SK-N-SH (cell line): Measurements from ENCODE around the gene NSUN5. TPM values are rescaled to one million over a fixed set of nuclear protein-coding genes. Genes with fewer than 3 reads are reported as not detected.

Source experiments
- CTCF ChIA-PET: fragments of 300-600, 350-600 bp; formaldehyde crosslinking; extraction: SDS; loops from one replicate; lab custom pipeline; 2021; lab: Yijun Ruan, JAX
- POLR2A ChIA-PET: fragments of 350-600 bp; sonication (Branson Sonifier 250); formaldehyde crosslinking; extraction: SDS; loops from one replicate; lab custom pipeline; 2020; ENCODE audit warnings: antibody characterized with exemption, inconsistent platforms; lab: Yijun Ruan, JAX
- DNase-seq: peaks from one replicate; pipeline ENCODE4 v3.0.0; 2012
- H2AFZ ChIP-seq: fragments of 200-600 bp; sonication (generic); 2 replicates; pipeline ENCODE4 v1.8.1; 2016; ENCODE audit warnings: antibody characterized with exemption, mild to moderate bottlenecking, low read depth
- H3F3A ChIP-seq: fragments of 200-600 bp; sonication (generic); replicated peaks from 2 replicates; pipeline ENCODE3; 2016; ENCODE audit warnings: antibody characterized with exemption, mild to moderate bottlenecking; ENCODE audit not compliant: insufficient read depth
- H3K27ac ChIP-seq, 2 experiments: fragments of 200-500 bp in 1 of 2; fragments of 200-600 bp in 1 of 2; sonication (Bioruptor generic) in 1 of 2; sonication (generic), shearing (Covaris generic) in 1 of 2; 2 replicates each; pipeline versions ENCODE4 v1.5.1 to v1.6.1; 2014 to 2016; ENCODE audit warnings: low read depth in 2 of 2, inconsistent platforms in 1 of 2, low read length in 1 of 2, mild to moderate bottlenecking in 1 of 2, mixed read lengths in 1 of 2
- H3K27me3 ChIP-seq: fragments of 200-600 bp; sonication (generic), shearing (Covaris generic); 2 replicates; pipeline ENCODE4 v1.6.1; 2016; ENCODE audit warnings: mixed run types; ENCODE audit not compliant: insufficient read depth
- H3K36me3 ChIP-seq, 2 experiments: fragments of 200-500 bp in 1 of 2; fragments of 200-600 bp in 1 of 2; sonication (Bioruptor generic) in 1 of 2; sonication (generic) in 1 of 2; replicated peaks in 1 of 2; 2 replicates each; pipeline versions ENCODE3 to v1.5.1; 2014 to 2016; ENCODE audit warnings: low read length in 1 of 2, mild to moderate bottlenecking in 1 of 2; ENCODE audit not compliant: insufficient read depth in 2 of 2, control insufficient read depth in 1 of 2
- H3K4me1 ChIP-seq, 2 experiments: fragments of 200-500 bp in 1 of 2; fragments of 200-600 bp in 1 of 2; sonication (Bioruptor generic) in 1 of 2; sonication (generic), shearing (Covaris generic) in 1 of 2; 2 replicates each; pipeline versions ENCODE4 v1.5.1 to v1.6.1; 2014 to 2016; ENCODE audit warnings: low read depth in 1 of 2, low read length in 1 of 2, mixed run types in 1 of 2; ENCODE audit not compliant: insufficient read depth in 2 of 2, control insufficient read depth in 1 of 2
- H3K4me2 ChIP-seq: fragments of 200-600 bp; sonication (generic), shearing (Covaris generic); 2 replicates; pipeline ENCODE4 v1.6.1; 2017; ENCODE audit warnings: mixed run types
- H3K4me3 ChIP-seq, 2 experiments: fragments of 200-500 bp in 1 of 2; fragments of 200-600 bp in 1 of 2; sonication (Bioruptor generic) in 1 of 2; sonication (generic), shearing (Covaris generic) in 1 of 2; 2 replicates each; pipeline versions ENCODE4 v1.5.1 to v1.8.1; 2014 to 2016; ENCODE audit warnings: low read depth in 2 of 2, inconsistent platforms in 1 of 2, low read length in 1 of 2, mild to moderate bottlenecking in 1 of 2, mixed read lengths in 1 of 2, moderate library complexity in 1 of 2
- H3K79me2 ChIP-seq: fragments of 200-600 bp; sonication (generic); 2 replicates; pipeline ENCODE4 v1.8.1; 2017; ENCODE audit warnings: mild to moderate bottlenecking; ENCODE audit not compliant: insufficient read depth
- H3K9ac ChIP-seq: fragments of 200-600 bp; sonication (generic); 2 replicates; pipeline ENCODE4 v1.6.1; 2017; ENCODE audit warnings: mixed run types
- H3K9me2 ChIP-seq: fragments of 200-600 bp; sonication (generic); 2 replicates; pipeline ENCODE4 v1.6.1; 2017; ENCODE audit warnings: mixed run types
- H3K9me3 ChIP-seq: fragments of 200-600 bp; sonication (generic); 2 replicates; pipeline ENCODE4 v1.6.1; 2017; ENCODE audit warnings: mixed run types, mild to moderate bottlenecking, moderate library complexity
- H4K20me1 ChIP-seq: fragments of 200-600 bp; sonication (generic); 2 replicates; pipeline ENCODE4 v1.6.1; 2017; ENCODE audit warnings: mild to moderate bottlenecking, mixed run types; ENCODE audit not compliant: insufficient read depth
- CHD2 ChIP-seq: fragments of 150-350 bp; IDR thresholded peaks from 2 replicates; pipeline ENCODE4 v1.6.1; 2018; ENCODE audit warnings: low read length; ENCODE audit not compliant: partially characterized antibody
- JUND ChIP-seq: IDR thresholded peaks from 2 replicates; pipeline ENCODE4 v1.4.0; 2012
- MEF2A ChIP-seq: IDR thresholded peaks from 2 replicates; pipeline ENCODE4 v1.4.0; 2012; ENCODE audit warnings: low read depth, borderline replicate concordance
- RCOR1 ChIP-seq: fragments of 150-350 bp; IDR thresholded peaks from 2 replicates; pipeline ENCODE4 v1.6.1; 2017; ENCODE audit warnings: antibody characterized with exemption, low read length
- RXRA ChIP-seq: IDR thresholded peaks from 2 replicates; pipeline ENCODE4 v1.4.0; 2012; ENCODE audit warnings: low read depth, mild to moderate bottlenecking, borderline replicate concordance
- SIN3A ChIP-seq: IDR thresholded peaks from 2 replicates; pipeline ENCODE4 v1.6.1; 2012; ENCODE audit warnings: low read depth, mild to moderate bottlenecking, low read length, moderate library complexity, borderline replicate concordance
- SMC3 ChIP-seq: IDR thresholded peaks from 2 replicates; pipeline ENCODE4 v1.6.1; 2012; ENCODE audit warnings: low read depth, low read length, improper control_type of control experiment
- TAF1 ChIP-seq: IDR thresholded peaks from 2 replicates; pipeline ENCODE4 v1.6.1; 2012; ENCODE audit warnings: low read depth, mild to moderate bottlenecking, low read length, moderate library complexity, borderline replicate concordance
- TCF12 ChIP-seq: IDR thresholded peaks from 2 replicates; pipeline ENCODE4 v1.4.0; 2012
- WGBS: methylation state at CpG from one replicate; pipeline ENCODE4 v1.1.6; 2017; ENCODE audit warnings: low lambda C conversion rate; 5-methylcytosine and 5-hydroxymethylcytosine counted together
- polyA plus RNA-seq, 3 experiments: library from polyadenylated mRNA; depleted of rRNA; stranded (reverse); fragments of >200 nt; gene quantifications; 2 replicates each; pipeline ENCODE4 v1.2.3, GENCODE V29; 2012
- TF ChIP-seq, protein P1 (sequence below): IDR thresholded peaks from 2 replicates; pipeline ENCODE4 v1.4.0; 2012; ENCODE audit warnings: low read depth, borderline replicate concordance
- TF ChIP-seq, protein P2 (sequence below): fragments of 200-600 bp; sonication (generic); IDR thresholded peaks from 2 replicates; pipeline ENCODE4 v1.6.1; 2017; ENCODE audit warnings: antibody characterized with exemption, mild to moderate bottlenecking, moderate library complexity

NSUN5 gene
- polyA plus RNA-seq, 1 of the 3 experiments (the other 2 are of a cell fraction) = 59.2 TPM

DNA sequence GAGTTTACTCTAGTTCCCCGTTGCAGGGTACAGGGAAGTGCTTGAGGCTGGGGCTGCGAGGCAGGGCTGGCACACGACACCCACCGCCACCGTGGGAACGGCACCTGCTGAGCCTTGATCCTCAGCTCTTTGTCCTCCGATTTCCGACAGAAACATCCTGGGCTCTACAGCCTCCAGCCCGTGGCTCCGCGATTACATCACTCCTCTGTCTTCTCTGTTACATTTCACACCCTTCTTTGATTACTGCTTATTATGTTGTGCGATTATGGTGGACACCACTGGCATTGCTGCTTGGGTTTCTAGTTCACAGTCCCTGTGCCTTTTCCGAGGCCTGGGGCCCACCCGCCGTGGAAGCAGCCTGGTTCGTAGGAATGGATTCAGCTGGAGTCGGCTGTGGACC, 46.2 kb upstream of the NSUN5 start:
- Histone ChIP-seq H3K9ac (no peak overlapping the region), H3K4me1 (peaks cover 0 to 4% of the 10 kb centered on the region in 2 experiments; a peak in 1 of 4 replicates), H3K27ac (no peak overlapping the region), H3K9me2 (no peaks in the 10 kb centered on the region), H2AFZ (no peak overlapping the region), H3K27me3 (peaks cover 21% of the 10 kb centered on the region; the same call in 1 of the 2 replicates), H3F3A (no peaks in the 10 kb centered on the region), H3K9me3 (no peaks in the 10 kb centered on the region), H3K36me3 (no peaks in the 10 kb centered on the region), H3K4me3 (no peak overlapping the region), H4K20me1 (no peaks in the 10 kb centered on the region), H3K79me2 (no peaks in the 10 kb centered on the region), H3K4me2 (no peak overlapping the region)
- 79% methylated on average over 17 of the region's 17 CpGs for WGBS
- POLR2A ChIA-PET = no interaction called here
- DNase-seq = no peak
- CTCF ChIA-PET = interaction anchor here (1.1 to 7.7 kb wide), 3 partner anchors 9 to 97 kb away, joined by 4 to 44 read pairs (median 6); no protein-coding TSS in a partner anchor
- TF ChIP-seq RXRA (no peak), MEF2A (no peak), TCF12 (no peak), TAF1 (no peak), SMC3 (no peak), RCOR1 (no peak), CHD2 (no peak), SIN3A (no peak), JUND (no peak)
- TF ChIP-seq, protein P1, sequence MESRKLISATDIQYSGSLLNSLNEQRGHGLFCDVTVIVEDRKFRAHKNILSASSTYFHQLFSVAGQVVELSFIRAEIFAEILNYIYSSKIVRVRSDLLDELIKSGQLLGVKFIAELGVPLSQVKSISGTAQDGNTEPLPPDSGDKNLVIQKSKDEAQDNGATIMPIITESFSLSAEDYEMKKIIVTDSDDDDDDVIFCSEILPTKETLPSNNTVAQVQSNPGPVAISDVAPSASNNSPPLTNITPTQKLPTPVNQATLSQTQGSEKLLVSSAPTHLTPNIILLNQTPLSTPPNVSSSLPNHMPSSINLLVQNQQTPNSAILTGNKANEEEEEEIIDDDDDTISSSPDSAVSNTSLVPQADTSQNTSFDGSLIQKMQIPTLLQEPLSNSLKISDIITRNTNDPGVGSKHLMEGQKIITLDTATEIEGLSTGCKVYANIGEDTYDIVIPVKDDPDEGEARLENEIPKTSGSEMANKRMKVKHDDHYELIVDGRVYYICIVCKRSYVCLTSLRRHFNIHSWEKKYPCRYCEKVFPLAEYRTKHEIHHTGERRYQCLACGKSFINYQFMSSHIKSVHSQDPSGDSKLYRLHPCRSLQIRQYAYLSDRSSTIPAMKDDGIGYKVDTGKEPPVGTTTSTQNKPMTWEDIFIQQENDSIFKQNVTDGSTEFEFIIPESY = no peak

DNA sequence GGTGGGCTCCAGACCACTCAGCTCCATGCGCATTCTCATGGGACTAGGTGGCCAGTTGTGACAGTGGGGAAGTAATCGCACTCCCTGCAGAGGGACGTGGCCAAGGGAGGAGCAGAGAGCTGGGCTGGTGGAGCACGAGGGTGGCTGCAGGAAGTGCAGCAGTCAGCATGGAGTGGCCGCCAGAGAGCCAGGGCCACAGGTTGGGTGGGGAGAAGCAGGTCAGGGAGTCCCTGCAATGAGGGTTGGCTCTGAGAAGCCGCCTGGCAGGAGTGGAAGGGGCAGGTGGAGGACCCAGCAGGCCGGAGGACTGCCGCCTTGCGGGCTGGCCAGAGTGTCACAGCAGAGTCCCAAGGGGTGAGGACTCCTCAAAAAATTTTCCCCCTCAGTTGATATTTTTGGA, 45.6 kb upstream of the NSUN5 start:
- Histone ChIP-seq H3K9me3 (no peaks in the 10 kb centered on the region), H4K20me1 (no peaks in the 10 kb centered on the region), H3F3A (no peaks in the 10 kb centered on the region), H3K27ac (no peak overlapping the region), H2AFZ (no peak overlapping the region), H3K9ac (no peak overlapping the region), H3K36me3 (no peaks in the 10 kb centered on the region), H3K27me3 (peaks cover 21% of the 10 kb centered on the region; the same call in 1 of the 2 replicates), H3K9me2 (no peaks in the 10 kb centered on the region), H3K79me2 (no peaks in the 10 kb centered on the region), H3K4me2 (no peak overlapping the region), H3K4me1 (peaks cover 0 to 4% of the 10 kb centered on the region in 2 experiments; a peak in 1 of 4 replicates), H3K4me3 (no peak overlapping the region)
- TF ChIP-seq, protein P2, sequence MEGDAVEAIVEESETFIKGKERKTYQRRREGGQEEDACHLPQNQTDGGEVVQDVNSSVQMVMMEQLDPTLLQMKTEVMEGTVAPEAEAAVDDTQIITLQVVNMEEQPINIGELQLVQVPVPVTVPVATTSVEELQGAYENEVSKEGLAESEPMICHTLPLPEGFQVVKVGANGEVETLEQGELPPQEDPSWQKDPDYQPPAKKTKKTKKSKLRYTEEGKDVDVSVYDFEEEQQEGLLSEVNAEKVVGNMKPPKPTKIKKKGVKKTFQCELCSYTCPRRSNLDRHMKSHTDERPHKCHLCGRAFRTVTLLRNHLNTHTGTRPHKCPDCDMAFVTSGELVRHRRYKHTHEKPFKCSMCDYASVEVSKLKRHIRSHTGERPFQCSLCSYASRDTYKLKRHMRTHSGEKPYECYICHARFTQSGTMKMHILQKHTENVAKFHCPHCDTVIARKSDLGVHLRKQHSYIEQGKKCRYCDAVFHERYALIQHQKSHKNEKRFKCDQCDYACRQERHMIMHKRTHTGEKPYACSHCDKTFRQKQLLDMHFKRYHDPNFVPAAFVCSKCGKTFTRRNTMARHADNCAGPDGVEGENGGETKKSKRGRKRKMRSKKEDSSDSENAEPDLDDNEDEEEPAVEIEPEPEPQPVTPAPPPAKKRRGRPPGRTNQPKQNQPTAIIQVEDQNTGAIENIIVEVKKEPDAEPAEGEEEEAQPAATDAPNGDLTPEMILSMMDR = no peak
- ChIA-PET POLR2A (no interaction called here), CTCF (interaction anchor here (1.1 to 7.7 kb wide), 3 partner anchors 12 to 97 kb away, joined by 3 to 44 read pairs (median 6); no protein-coding TSS in a partner anchor)
- DNase-seq = no peak
- 73% methylated on average over 7 of the region's 9 CpGs for WGBS
